Mesenchymal stem cell (in vitro differentiated cells and primary cell): ENCODE results near the gene CFAP54.
A peak's percentile ranks its signal among the peaks of the same experiment; 100 is the strongest.

ENCODE experiments used
- DNase-seq: peaks from one replicate; pipeline ENCODE4 v3.0.0-alpha.2; 2013
- H2AFZ ChIP-seq: one replicate; pipeline ENCODE4 v1.6.1; 2013; ENCODE audit warnings: low read depth, mild to moderate bottlenecking, control low read depth, inconsistent platforms, low read length, moderate library complexity
- H2AK5ac ChIP-seq: 2 replicates; pipeline ENCODE4 v1.6.1; 2013; ENCODE audit warnings: low read length, moderate library complexity, mild to moderate bottlenecking, inconsistent platforms; ENCODE audit not compliant: severe bottlenecking
- H2BK120ac ChIP-seq: one replicate; pipeline ENCODE4 v1.6.1; 2013; ENCODE audit warnings: low read depth, mild to moderate bottlenecking, inconsistent platforms, low read length, moderate library complexity
- H2BK12ac ChIP-seq, 2 experiments: one replicate each; pipeline ENCODE4 v1.6.1; 2013; ENCODE audit warnings: inconsistent platforms in 2 of 2, low read length in 2 of 2, mild to moderate bottlenecking in 2 of 2, moderate library complexity in 2 of 2, control low read depth in 1 of 2
- H2BK15ac ChIP-seq: one replicate; pipeline ENCODE4 v1.6.1; 2013; ENCODE audit warnings: mild to moderate bottlenecking, low read depth, inconsistent platforms; ENCODE audit not compliant: poor library complexity, severe bottlenecking
- H2BK5ac ChIP-seq: 2 replicates; pipeline ENCODE4 v1.6.1; 2013; ENCODE audit warnings: low read depth, mild to moderate bottlenecking, low read length, control low read depth, inconsistent platforms; ENCODE audit not compliant: poor library complexity, severe bottlenecking
- H3K14ac ChIP-seq, 2 experiments: one replicate each; pipeline ENCODE4 v1.6.1; 2013; ENCODE audit warnings: inconsistent platforms in 2 of 2, low read length in 2 of 2, control low read depth in 1 of 2, mild to moderate bottlenecking in 1 of 2, moderate library complexity in 1 of 2
- H3K18ac ChIP-seq, 2 experiments: one replicate each; pipeline ENCODE4 v1.6.1; 2013; ENCODE audit warnings: inconsistent platforms in 2 of 2, low read length in 2 of 2, control low read depth in 1 of 2, low read depth in 1 of 2, mild to moderate bottlenecking in 1 of 2
- H3K23ac ChIP-seq, 2 experiments: one replicate each; pipeline ENCODE4 v1.6.1; 2013; ENCODE audit warnings: inconsistent platforms in 2 of 2, low read length in 2 of 2, mild to moderate bottlenecking in 2 of 2, moderate library complexity in 2 of 2, control low read depth in 1 of 2
- H3K27ac ChIP-seq: 2 replicates; pipeline ENCODE4 v1.5.1; 2013; ENCODE audit warnings: mild to moderate bottlenecking, moderate library complexity, low read length, control low read depth, inconsistent platforms; ENCODE audit not compliant: poor library complexity, severe bottlenecking
- H3K27me3 ChIP-seq, 2 experiments: 2 replicates each; pipeline versions ENCODE4 v1.6.1 to v1.7.0; 2013; ENCODE audit warnings: low read length in 2 of 2, mild to moderate bottlenecking in 2 of 2, moderate library complexity in 2 of 2, control low read depth in 1 of 2, inconsistent platforms in 1 of 2; ENCODE audit not compliant: control insufficient read depth in 1 of 2, insufficient read depth in 1 of 2
- H3K36me3 ChIP-seq, 2 experiments: 2 replicates each; pipeline versions ENCODE4 v1.6.1 to v1.7.0; 2013; ENCODE audit warnings: low read length in 2 of 2, control low read depth in 1 of 2, inconsistent platforms in 1 of 2, low read depth in 1 of 2, mild to moderate bottlenecking in 1 of 2; ENCODE audit not compliant: insufficient read depth in 2 of 2, control insufficient read depth in 1 of 2
- H3K4ac ChIP-seq, 2 experiments: one replicate each; pipeline ENCODE4 v1.6.1; 2013; ENCODE audit warnings: inconsistent platforms in 2 of 2, low read length in 2 of 2, mild to moderate bottlenecking in 2 of 2, moderate library complexity in 2 of 2, control low read depth in 1 of 2, low read depth in 1 of 2
- H3K4me1 ChIP-seq: 2 replicates; pipeline ENCODE4 v1.6.1; 2013; ENCODE audit warnings: low read depth, low read length, control low read depth; ENCODE audit not compliant: control insufficient read depth, insufficient read depth
- H3K4me2 ChIP-seq: 2 replicates; pipeline ENCODE4 v1.6.1; 2013; ENCODE audit warnings: low read length, mild to moderate bottlenecking, inconsistent platforms; ENCODE audit not compliant: poor library complexity, severe bottlenecking
- H3K4me3 ChIP-seq, 2 experiments: 2 replicates each; pipeline versions ENCODE4 v1.5.1 to v1.7.0; 2013; ENCODE audit warnings: low read length in 2 of 2, mild to moderate bottlenecking in 2 of 2, control low read depth in 1 of 2, low read depth in 1 of 2; ENCODE audit not compliant: insufficient read depth in 1 of 2
- H3K79me1 ChIP-seq: replicated peaks from 2 replicates; pipeline ENCODE4 v1.6.1; 2013; ENCODE audit warnings: mild to moderate bottlenecking, control low read depth, low read length, inconsistent platforms; ENCODE audit not compliant: poor library complexity, severe bottlenecking
- H3K9ac ChIP-seq: 2 replicates; pipeline ENCODE4 v1.7.0; 2013; ENCODE audit warnings: mild to moderate bottlenecking, low read length, moderate library complexity
- H3K9me3 ChIP-seq: 2 replicates; pipeline ENCODE4 v1.7.0; 2013; ENCODE audit warnings: mild to moderate bottlenecking, low read length; ENCODE audit not compliant: control insufficient read depth
- H4K8ac ChIP-seq: one replicate; pipeline ENCODE4 v1.6.1; 2013; ENCODE audit warnings: inconsistent platforms, mild to moderate bottlenecking, low read length, moderate library complexity
- H4K91ac ChIP-seq: one replicate; pipeline ENCODE4 v1.6.1; 2013; ENCODE audit warnings: mild to moderate bottlenecking, low read length, inconsistent platforms
- WGBS: methylation state at CpG from one replicate; pipeline ENCODE4 v1.1.7; 2013; ENCODE audit warnings: mixed read lengths; 5-methylcytosine and 5-hydroxymethylcytosine counted together

CFAP54 gene

GRCh38 chr12:96902076-96902475, 412.7 kb downstream of the CFAP54 start:
- Histone ChIP-seq H2AFZ (no peak overlapping the region), H2BK120ac (no peak overlapping the region), H3K79me1 (no peaks in the 10 kb centered on the region), H3K4ac (no peak overlapping the region), H4K8ac (no peak overlapping the region), H3K9ac (no peak overlapping the region), H2BK5ac (no peak overlapping the region), H3K18ac (no peak overlapping the region), H3K4me2 (no peak overlapping the region), H3K36me3 (no peaks in the 10 kb centered on the region), H3K23ac (no peak overlapping the region), H3K9me3 (no peaks in the 10 kb centered on the region), H4K91ac (no peak overlapping the region), H3K27me3 (no peaks in the 10 kb centered on the region), H3K4me3 (no peak overlapping the region), H2BK15ac (no peak overlapping the region), H3K27ac (no peak overlapping the region), H3K4me1 (no peaks in the 10 kb centered on the region), H2BK12ac (no peak overlapping the region), H3K14ac (no peak overlapping the region), H2AK5ac (no peak overlapping the region)
- 89% methylated on average over 4 of the region's 4 CpGs for WGBS
- no peak for DNase-seq

DNA sequence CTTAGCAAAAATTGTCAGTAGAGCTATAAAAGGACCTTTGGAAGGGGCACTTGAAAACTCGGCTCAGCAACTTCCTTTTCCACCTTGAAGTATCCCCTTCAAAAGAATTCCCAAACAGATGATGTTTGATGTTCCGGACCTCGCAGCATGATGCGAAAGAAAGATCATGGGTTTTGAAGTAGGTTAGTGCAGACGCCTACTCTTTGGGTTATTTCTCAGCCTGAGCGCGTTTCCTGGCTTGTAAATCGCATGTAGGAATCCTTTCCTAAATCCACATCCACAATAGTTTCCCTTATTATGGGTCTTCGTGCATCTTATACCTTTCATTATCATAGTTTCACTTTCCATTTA, 417.1 kb downstream of the CFAP54 start:
- Histone ChIP-seq H3K36me3 (no peaks in the 10 kb centered on the region), H3K4me3 (peak overlapping the region in 1 of 2 experiments; percentile 99), H2AFZ (peak overlapping the region; percentile 56), H3K4ac (no peak overlapping the region), H3K27ac (no peak overlapping the region), H2BK15ac (no peak overlapping the region), H2AK5ac (no peak overlapping the region), H3K9me3 (no peaks in the 10 kb centered on the region), H3K79me1 (peaks cover 5% of the 10 kb centered on the region), H3K4me1 (no peaks in the 10 kb centered on the region), H3K18ac (no peak overlapping the region), H2BK5ac (no peak overlapping the region), H4K91ac (no peak overlapping the region), H4K8ac (no peak overlapping the region), H3K14ac (no peak overlapping the region), H2BK120ac (no peak overlapping the region), H3K23ac (no peak overlapping the region), H3K9ac (peak overlapping the region; percentile 95), H3K27me3 (no peaks in the 10 kb centered on the region), H2BK12ac (no peak overlapping the region), H3K4me2 (peak overlapping the region; percentile 48)
- no peak for DNase-seq
- WGBS: 92% methylated on average over 9 of the region's 9 CpGs

GRCh38 chr12:96906849-96907670, 417.7 kb downstream of the CFAP54 start, which contains the start of gene NEDD1:
NEDD1 (plus strand) TSS chr12:96907257; CDS start chr12:96909760, 2,503 bp downstream.
- Histone ChIP-seq H3K4ac (peak within 1 kb of the TSS; percentile 57 to 80), H3K23ac (no peak within 1 kb of the TSS), H3K36me3 (no peaks in the 10 kb centered on the region), H3K27ac (no peak within 1 kb of the TSS), H3K9ac (peak within 1 kb of the TSS; percentile 95), H3K4me3 (peak within 1 kb of the TSS; percentile 81 to 99), H2BK12ac (no peak within 1 kb of the TSS), H2BK15ac (peak within 1 kb of the TSS; percentile 60), H3K79me1 (peaks cover 5% of the 10 kb centered on the region), H2AFZ (peak within 1 kb of the TSS; percentile 74), H3K9me3 (no peaks in the 10 kb centered on the region), H3K18ac (peak within 1 kb of the TSS; percentile 59 to 77), H3K4me1 (no peaks in the 10 kb centered on the region), H2BK120ac (no peak within 1 kb of the TSS), H3K27me3 (no peaks in the 10 kb centered on the region), H4K91ac (peak within 1 kb of the TSS; percentile 91), H2BK5ac (no peak within 1 kb of the TSS), H2AK5ac (no peak within 1 kb of the TSS), H3K4me2 (peak within 1 kb of the TSS; percentile 48), H3K14ac (no peak within 1 kb of the TSS), H4K8ac (peak within 1 kb of the TSS; percentile 99)
- WGBS: 2% methylated on average over 68 of the region's 68 CpGs
- peak; percentile 81 for DNase-seq

DNA sequence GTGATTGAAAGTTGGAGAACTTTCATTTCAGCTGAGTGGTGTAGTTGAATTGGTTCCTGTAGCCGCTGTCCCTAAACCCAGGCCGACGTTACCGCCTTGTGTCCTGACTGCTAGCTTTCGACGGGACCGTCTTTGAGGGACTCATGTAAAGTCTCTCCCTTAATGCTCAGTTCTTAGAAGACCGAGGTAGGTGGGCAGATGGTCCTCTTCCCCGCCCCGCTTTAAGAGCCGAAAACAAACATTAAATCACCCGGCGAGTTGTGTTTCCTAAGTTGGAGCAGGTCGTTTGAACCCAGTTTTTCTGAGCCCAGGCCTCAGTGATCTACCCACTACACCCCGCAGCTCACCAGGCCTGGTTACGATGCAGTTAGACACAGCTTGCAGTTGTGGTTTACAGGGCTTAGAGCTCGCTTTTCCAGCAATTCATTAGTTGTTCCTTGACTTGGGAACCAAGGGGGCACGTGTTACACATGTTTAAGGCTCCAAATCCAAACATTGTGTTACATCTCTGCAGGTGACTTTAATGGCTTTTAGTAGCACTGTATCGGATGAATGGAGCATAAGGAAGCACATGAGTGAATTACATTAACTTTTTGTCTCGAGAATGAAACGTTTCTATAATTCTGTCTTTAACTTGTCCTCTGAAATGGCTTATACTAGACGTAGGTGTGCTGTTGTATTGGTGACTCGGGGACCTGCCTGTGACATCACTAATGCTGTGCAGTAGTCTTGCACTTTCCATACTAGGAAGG, 418.5 kb downstream of the CFAP54 start:
- no peak overlapping the region for H2BK15ac ChIP-seq
- H3K36me3 ChIP-seq: no peaks in the 10 kb centered on the region
- no peak overlapping the region for H3K4ac ChIP-seq
- peak overlapping the region; percentile 95 for H3K9ac ChIP-seq
- peak overlapping the region; percentile 32 for H3K4me2 ChIP-seq
- H4K8ac ChIP-seq: no peak overlapping the region
- H2AK5ac ChIP-seq: no peak overlapping the region
- no peak overlapping the region for H3K27ac ChIP-seq
- no peaks in the 10 kb centered on the region for H3K9me3 ChIP-seq
- no peak overlapping the region for H2BK120ac ChIP-seq
- H3K27me3 ChIP-seq: no peaks in the 10 kb centered on the region
- H4K91ac ChIP-seq: no peak overlapping the region
- H2BK5ac ChIP-seq: no peak overlapping the region
- no peaks in the 10 kb centered on the region for H3K4me1 ChIP-seq
- DNase-seq: peak; percentile 55
- peak overlapping the region; percentile 81 to 99 for H3K4me3 ChIP-seq
- H3K18ac ChIP-seq: no peak overlapping the region
- H3K14ac ChIP-seq: no peak overlapping the region
- no peak overlapping the region for H2AFZ ChIP-seq
- H2BK12ac ChIP-seq: no peak overlapping the region
- H3K79me1 ChIP-seq: peaks cover 5% of the 10 kb centered on the region
- 11% methylated on average over 22 of the region's 23 CpGs for WGBS
- no peak overlapping the region for H3K23ac ChIP-seq
